Measurements from ENCODE around the gene NRXN3. TPM values are rescaled to one million over a fixed set of nuclear protein-coding genes. Genes with fewer than 3 reads are reported as not detected.

The NRXN3 gene
- total and polyA plus RNA-seq, 2 experiments from 2014 or later = 0.08 to 0.11 TPM

DNA sequence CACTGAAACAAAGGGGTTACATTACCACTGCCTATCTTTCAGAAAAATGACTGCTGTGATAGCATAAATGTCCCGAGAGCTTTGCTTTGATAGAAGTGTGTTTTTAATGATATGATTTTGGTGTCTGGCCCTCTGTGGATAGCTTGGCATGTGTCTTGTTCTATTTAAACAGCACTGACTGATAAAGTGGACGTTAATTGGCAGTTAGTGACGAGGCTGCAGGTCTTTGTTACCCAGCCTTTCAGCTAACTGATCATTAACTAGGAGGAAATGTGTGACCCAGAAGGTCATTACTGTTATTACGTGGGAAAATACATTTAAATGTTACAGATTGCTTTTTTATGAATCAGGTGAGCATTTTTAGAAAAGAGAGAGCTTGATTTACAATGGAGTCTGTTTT, 1612.9 kb downstream of the NRXN3 start:
- Histone ChIP-seq H3K9me2 (ENCODE audit: insufficient read depth) (no peaks in the 10 kb centered on the region), H3K9me3 (ENCODE audit: low read depth) (no peaks in the 10 kb centered on the region), H3K27ac (no peak overlapping the region), H3K4me2 (ENCODE audit: unreplicated experiment) (no peak overlapping the region), H2AFZ (no peak overlapping the region), H3K79me2 (ENCODE audit: insufficient read depth) (no peaks in the 10 kb centered on the region), H3K27me3 (replicated peaks; ENCODE audit: insufficient read depth) (no peaks in the 10 kb centered on the region), H3K9ac (no peak overlapping the region), H3K36me3 (ENCODE audit: low read depth) (no peaks in the 10 kb centered on the region), H3F3A (ENCODE audit: insufficient read depth) (no peaks in the 10 kb centered on the region), H3K4me1 (ENCODE audit: insufficient read depth) (no peaks in the 10 kb centered on the region), H3K4me3 (no peak overlapping the region), H4K20me1 (ENCODE audit: insufficient read depth) (no peaks in the 10 kb centered on the region)
- 1 to 2% methylated on average over 4 of the region's 4 CpGs for WGBS, 2 experiments (ENCODE audit: low coverage in 1 of 2, low lambda C conversion rate in 2 of 2, missing lambda C conversion rate in 2 of 2)
- no peak for DNase-seq
- in situ Hi-C loops (cut with MboI) = no loop called here
- TF ChIP-seq EZH2phosphoT487 (IDR thresholded peaks at IDR 0.05; ENCODE audit: insufficient read depth, low read depth) (no peak), EZH2 (IDR thresholded peaks at IDR 0.05; ENCODE audit: insufficient read depth, poor library complexity, severe bottlenecking) (no peak)

DNA sequence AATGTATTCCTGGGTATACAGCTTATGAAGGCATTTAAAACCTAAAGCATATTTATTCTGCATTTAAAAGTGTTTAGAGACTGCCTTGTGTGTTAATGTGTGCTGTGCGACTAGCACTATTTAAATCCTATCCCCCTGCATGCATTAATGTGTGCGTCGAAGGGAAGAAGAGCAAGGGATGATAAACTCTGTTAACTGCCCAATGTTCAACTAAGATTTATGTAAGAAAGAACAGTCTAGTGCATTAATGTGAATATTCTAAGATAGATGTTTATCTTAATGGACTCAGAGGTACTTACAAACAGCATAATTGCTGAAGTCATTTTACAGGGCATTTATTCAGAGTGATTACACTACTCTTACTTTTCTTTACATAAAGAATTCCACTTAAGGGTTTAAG, 1616.3 kb downstream of the NRXN3 start:
- Histone ChIP-seq H4K20me1 (ENCODE audit: insufficient read depth) (no peaks in the 10 kb centered on the region), H3K4me1 (ENCODE audit: insufficient read depth) (no peaks in the 10 kb centered on the region), H3K27me3 (replicated peaks; ENCODE audit: insufficient read depth) (no peaks in the 10 kb centered on the region), H3K9ac (no peak overlapping the region), H3K4me2 (ENCODE audit: unreplicated experiment) (no peak overlapping the region), H3K9me3 (ENCODE audit: low read depth) (no peaks in the 10 kb centered on the region), H3F3A (ENCODE audit: insufficient read depth) (no peaks in the 10 kb centered on the region), H3K79me2 (ENCODE audit: insufficient read depth) (no peaks in the 10 kb centered on the region), H2AFZ (no peak overlapping the region), H3K36me3 (ENCODE audit: low read depth) (no peaks in the 10 kb centered on the region), H3K4me3 (no peak overlapping the region), H3K9me2 (ENCODE audit: insufficient read depth) (no peaks in the 10 kb centered on the region), H3K27ac (no peak overlapping the region)
- DNase-seq = no peak
- TF ChIP-seq EZH2 (IDR thresholded peaks at IDR 0.05; ENCODE audit: insufficient read depth, poor library complexity, severe bottlenecking) = no peak
- no peak for TF ChIP-seq EZH2phosphoT487 (IDR thresholded peaks at IDR 0.05; ENCODE audit: insufficient read depth, low read depth)
- in situ Hi-C loops (cut with MboI) = no loop called here
- 49 to 54% methylated on average over 3 of the region's 3 CpGs for WGBS, 2 experiments (ENCODE audit: low coverage in 1 of 2, low lambda C conversion rate in 2 of 2, missing lambda C conversion rate in 2 of 2)

DNA sequence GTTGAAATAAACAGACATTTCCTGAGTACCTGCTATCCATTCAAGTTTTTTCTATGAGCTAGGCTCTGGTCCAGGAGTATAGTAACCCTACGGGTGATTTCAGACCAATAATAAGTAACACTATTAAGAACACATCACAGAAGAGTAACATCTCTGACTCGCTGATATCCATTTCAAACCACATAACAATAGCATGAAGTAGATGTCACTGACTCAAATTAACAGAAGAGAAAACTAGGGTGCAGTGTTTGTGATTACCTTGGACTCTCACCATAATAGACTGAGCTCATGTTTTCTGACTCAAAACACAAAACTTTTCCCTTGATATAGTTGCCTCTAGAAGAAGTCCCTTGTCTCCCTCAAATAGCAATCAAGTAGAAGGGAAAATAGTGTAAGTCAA, 1618.2 kb downstream of the NRXN3 start:
- Histone ChIP-seq H3K79me2 (ENCODE audit: insufficient read depth) (no peaks in the 10 kb centered on the region), H2AFZ (no peak overlapping the region), H3K9me2 (ENCODE audit: insufficient read depth) (no peaks in the 10 kb centered on the region), H3K27me3 (replicated peaks; ENCODE audit: insufficient read depth) (no peaks in the 10 kb centered on the region; the same call in 1 of the 2 replicates), H3K36me3 (ENCODE audit: low read depth) (no peaks in the 10 kb centered on the region), H3K4me1 (ENCODE audit: insufficient read depth) (no peaks in the 10 kb centered on the region), H3F3A (ENCODE audit: insufficient read depth) (no peaks in the 10 kb centered on the region), H3K9ac (no peak overlapping the region), H3K9me3 (ENCODE audit: low read depth) (no peaks in the 10 kb centered on the region), H3K27ac (no peak overlapping the region), H4K20me1 (ENCODE audit: insufficient read depth) (no peaks in the 10 kb centered on the region), H3K4me3 (no peak overlapping the region), H3K4me2 (ENCODE audit: unreplicated experiment) (no peak overlapping the region)
- TF ChIP-seq EZH2 (IDR thresholded peaks at IDR 0.05; ENCODE audit: insufficient read depth, poor library complexity, severe bottlenecking) (no peak), EZH2phosphoT487 (IDR thresholded peaks at IDR 0.05; ENCODE audit: insufficient read depth, low read depth) (no peak)
- in situ Hi-C loops (cut with MboI) = no loop called here
- DNase-seq = no peak
- WGBS, 2 experiments (ENCODE audit: low coverage in 1 of 2, low lambda C conversion rate in 2 of 2, missing lambda C conversion rate in 2 of 2) = 36 to 38% methylated on average over 2 of the region's 2 CpGs

DNA sequence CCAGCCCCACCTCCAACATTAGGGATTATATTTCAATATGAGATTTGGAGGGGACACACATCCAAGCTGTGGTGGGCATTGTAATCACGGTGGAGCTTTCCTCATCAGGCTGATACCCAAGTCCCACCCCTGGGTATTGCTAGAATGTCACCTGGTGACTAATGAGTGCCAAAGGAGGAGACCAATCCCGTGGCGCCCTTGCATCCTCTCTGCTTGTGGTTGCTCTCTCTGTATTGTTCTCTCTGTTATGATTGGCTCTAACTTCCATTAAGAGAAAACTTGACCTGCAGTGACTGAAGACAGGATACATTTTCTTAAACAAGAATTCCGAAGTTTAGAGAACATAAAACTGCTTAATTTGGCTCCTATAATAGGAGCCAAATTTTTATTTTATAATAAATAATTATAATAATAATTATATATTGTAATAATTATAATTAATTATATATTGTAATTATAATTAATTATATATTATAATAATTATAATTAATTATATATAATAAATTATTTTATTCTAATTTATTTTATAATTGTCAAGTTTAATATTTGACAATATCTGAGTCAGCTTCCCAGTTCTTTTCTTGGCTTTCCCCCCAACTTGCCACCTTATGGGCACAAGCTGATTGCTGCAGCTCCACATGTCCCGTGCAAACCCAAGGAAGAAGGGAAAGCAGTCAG, 1621.0 kb downstream of the NRXN3 start:
- Histone ChIP-seq H3K9me3 (ENCODE audit: low read depth) (no peaks in the 10 kb centered on the region), H3K36me3 (ENCODE audit: low read depth) (no peaks in the 10 kb centered on the region), H3K4me2 (ENCODE audit: unreplicated experiment) (no peak overlapping the region), H3K27ac (no peak overlapping the region), H3K4me3 (no peak overlapping the region), H4K20me1 (ENCODE audit: insufficient read depth) (no peaks in the 10 kb centered on the region), H3K9ac (no peak overlapping the region), H3K27me3 (replicated peaks; ENCODE audit: insufficient read depth) (no peaks in the 10 kb centered on the region; the same call in 1 of the 2 replicates), H2AFZ (no peak overlapping the region), H3K79me2 (ENCODE audit: insufficient read depth) (no peaks in the 10 kb centered on the region), H3F3A (ENCODE audit: insufficient read depth) (no peaks in the 10 kb centered on the region), H3K9me2 (ENCODE audit: insufficient read depth) (no peaks in the 10 kb centered on the region), H3K4me1 (ENCODE audit: insufficient read depth) (no peaks in the 10 kb centered on the region)
- no peak for DNase-seq
- 26 to 31% methylated on average over 5 of the region's 5 CpGs for WGBS, 2 experiments (ENCODE audit: low coverage in 1 of 2, low lambda C conversion rate in 2 of 2, missing lambda C conversion rate in 2 of 2)
- in situ Hi-C loops (cut with MboI) = no loop called here
- no peak for TF ChIP-seq EZH2phosphoT487 (IDR thresholded peaks at IDR 0.05; ENCODE audit: insufficient read depth, low read depth)

DNA sequence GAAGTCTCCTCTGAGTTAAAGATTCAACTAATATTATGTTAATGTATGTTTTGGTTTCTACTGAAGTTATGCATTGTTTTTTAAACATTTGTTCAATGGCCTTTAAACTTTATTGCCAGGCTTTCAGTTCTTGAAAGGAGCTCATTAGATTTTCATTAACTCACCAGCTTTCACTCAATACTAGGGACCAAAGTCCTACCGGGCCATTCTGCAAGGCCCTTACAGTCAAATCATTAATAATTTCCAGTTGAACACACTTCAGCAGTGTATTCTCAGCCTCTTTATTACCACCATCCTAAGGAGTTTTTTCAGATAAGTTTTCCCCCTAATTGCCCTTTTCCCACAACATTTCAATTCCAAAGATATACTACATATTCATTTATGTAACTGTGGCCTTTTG, 1631.9 kb downstream of the NRXN3 start:
- Histone ChIP-seq H3K9ac (no peak overlapping the region), H3K27ac (no peak overlapping the region), H3K9me2 (ENCODE audit: insufficient read depth) (no peaks in the 10 kb centered on the region), H4K20me1 (ENCODE audit: insufficient read depth) (no peaks in the 10 kb centered on the region), H3K4me3 (no peak overlapping the region), H3K9me3 (ENCODE audit: low read depth) (no peaks in the 10 kb centered on the region), H3K27me3 (replicated peaks; ENCODE audit: insufficient read depth) (no peaks in the 10 kb centered on the region), H3K4me2 (ENCODE audit: unreplicated experiment) (no peak overlapping the region), H3K36me3 (ENCODE audit: low read depth) (no peaks in the 10 kb centered on the region), H3K4me1 (ENCODE audit: insufficient read depth) (no peaks in the 10 kb centered on the region), H3K79me2 (ENCODE audit: insufficient read depth) (no peaks in the 10 kb centered on the region), H2AFZ (no peak overlapping the region), H3F3A (ENCODE audit: insufficient read depth) (no peaks in the 10 kb centered on the region)
- DNase-seq = no peak
- in situ Hi-C loops (cut with MboI) = no loop called here
- 77 to 88% methylated on average over 1 of the region's 1 CpG for WGBS, 2 experiments (ENCODE audit: low coverage in 1 of 2, low lambda C conversion rate in 2 of 2, missing lambda C conversion rate in 2 of 2)
- TF ChIP-seq EZH2 (IDR thresholded peaks at IDR 0.05; ENCODE audit: insufficient read depth, poor library complexity, severe bottlenecking) (no peak), EZH2phosphoT487 (IDR thresholded peaks at IDR 0.05; ENCODE audit: insufficient read depth, low read depth) (no peak)
